Activated T-helper 1 cell treated with anti-CD3 and anti-CD28 coated beads, Interleukin-2, amount 50 U/mL, for 16 hours (primary cell): ENCODE data around the gene EYS.
"Not testable (repeated sequence)": the region's sequence is repeated elsewhere in the genome, so short reads cannot be mapped to it uniquely, and the experiment has no call there.

Experiments
- DNase-seq, 2 donors: peaks; one replicate each; pipeline ENCODE4 v3.0.0-alpha.2; 2020; ENCODE audit warnings: low read depth in 1 of 2, low spot score in 1 of 2

Gene EYS

DNA sequence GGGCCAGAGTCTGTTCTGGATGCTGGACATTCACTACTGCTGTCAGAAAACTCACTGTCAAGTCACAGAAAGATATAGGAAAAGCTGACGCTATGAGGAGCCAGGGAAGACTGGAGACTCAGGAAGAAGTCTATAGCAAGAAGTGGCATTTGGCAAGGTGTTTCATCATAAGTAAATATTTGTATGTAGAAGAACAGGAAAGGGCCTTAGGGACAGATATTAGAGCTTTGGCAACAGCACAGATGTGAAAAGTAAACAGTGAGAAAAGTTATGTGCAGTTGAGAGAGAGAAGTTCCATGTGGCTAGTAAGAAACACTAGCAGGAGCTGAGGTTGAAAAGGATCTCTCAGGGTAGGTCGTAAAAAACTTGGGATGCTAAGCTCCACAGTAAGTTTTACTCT lies 1202.5 kb downstream of the EYS start:
- no peak for DNase-seq

GRCh38 chr6:64502801-64503200 lies 1204.2 kb downstream of the EYS start:
- no peak for DNase-seq

DNA sequence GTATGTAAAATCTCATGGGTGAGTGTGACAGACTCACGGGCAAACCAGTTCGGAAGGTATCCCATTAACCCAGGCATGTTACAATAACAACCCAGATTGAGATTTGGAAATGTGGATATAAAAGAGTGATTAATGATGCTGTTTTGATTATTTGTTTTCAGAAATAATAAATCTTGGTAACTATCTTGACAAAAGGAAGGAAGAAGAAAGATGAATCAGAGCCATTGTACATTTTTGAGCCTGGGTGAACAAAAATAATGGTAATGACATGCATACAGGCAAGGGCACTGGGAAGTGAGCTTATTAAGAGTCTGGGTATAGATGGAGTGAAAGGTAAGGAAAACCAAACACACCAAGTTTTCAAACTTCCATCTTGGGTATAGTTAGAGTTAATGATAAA lies 1209.4 kb downstream of the EYS start:
- DNase-seq: no peak

DNA sequence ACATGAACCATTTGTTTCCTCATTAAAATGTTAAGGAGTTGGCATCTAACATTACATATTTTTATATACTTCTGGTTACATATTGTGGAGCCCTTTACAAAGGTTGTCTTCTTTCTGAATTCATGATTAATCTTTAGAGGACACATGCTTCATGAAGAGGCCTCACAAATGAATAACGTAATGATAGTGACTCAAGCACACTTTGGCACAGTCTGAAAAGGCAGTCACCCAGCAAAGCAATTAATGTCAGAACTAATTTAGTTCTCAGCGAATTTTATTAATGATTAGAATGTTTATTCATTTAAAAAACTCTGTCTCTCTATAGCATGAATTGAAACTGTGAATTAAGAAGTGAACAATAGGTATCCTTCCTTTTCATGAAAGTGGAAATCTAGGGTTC lies 1217.3 kb downstream of the EYS start:
- DNase-seq: no peak

GRCh38 chr6:64486578-64487351 lies 1220.3 kb downstream of the EYS start:
- no peak for DNase-seq

DNA sequence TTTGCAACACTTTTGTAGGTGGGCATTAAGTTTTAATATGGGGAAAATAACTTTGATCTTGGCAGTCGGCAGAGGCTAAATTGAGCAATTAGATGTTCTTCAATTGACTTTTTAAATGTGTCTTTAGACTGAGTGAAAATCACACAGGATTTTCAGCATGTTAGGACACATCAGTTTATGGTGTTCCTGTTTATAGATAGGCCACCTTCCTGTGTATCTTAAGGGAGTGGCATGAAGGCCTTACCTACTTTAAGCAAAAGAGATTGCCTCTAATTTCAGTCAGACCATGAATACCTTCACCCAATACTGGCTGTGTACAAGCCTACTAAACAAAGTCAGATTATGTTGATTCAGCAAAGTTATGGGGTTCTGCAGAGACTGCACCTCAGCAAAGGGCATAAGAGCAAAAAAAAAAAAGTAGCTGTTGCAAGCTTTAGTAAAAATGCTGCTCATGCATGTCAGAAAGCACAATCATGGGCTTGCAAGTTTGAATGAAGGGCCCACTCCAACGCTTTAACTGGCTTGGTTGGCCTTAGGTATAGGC lies 1223.0 kb downstream of the EYS start:
- no peak for DNase-seq

- DNase-seq: no peak
These were observed 1224.4 kb downstream of the EYS start for GRCh38 chr6:64482631-64483030.

DNA sequence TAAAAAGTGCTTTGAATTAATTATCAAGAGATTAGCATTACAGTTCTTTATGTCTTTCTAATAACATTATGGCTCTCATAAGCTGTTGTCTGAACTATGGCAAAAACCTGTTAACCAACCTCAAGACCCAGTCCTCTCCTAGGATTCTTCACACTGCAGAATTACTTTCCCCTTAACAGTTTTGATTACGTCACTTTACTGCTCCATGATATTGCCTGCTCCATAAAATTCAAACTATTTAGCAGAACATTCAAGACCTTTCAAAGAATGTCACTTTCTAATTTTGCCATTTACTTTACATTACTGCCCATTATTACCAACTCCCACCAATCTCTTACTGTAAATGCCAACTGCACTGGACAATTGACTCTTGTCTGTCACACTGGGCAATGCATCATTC lies 1227.9 kb downstream of the EYS start:
- no peak for DNase-seq

GRCh38 chr6:64477391-64477790 lies 1229.6 kb downstream of the EYS start:
- DNase-seq: no peak

DNA sequence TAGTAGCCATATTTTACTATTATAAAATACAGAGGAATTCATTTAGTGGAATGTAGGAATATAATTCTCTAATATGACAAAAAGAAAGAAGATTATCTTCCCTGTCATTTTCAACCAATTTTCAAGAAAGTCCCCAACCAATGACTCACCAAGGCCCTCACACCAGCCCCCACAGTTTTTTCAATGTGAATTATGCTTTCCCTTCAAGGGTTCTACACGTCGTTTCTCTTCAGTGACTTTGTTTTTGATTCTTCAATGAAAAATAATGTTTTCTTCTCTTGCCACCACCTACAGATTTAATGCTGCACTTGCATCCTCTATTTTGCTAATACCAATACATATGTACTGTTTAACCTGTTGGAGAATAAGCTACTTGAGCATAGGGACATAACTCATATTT lies 1230.1 kb downstream of the EYS start:
- DNase-seq: no peak

- not testable (repeated sequence) for DNase-seq
These were observed 1237.6 kb downstream of the EYS start for GRCh38 chr6:64469405-64469804.

- DNase-seq: no peak
These were observed 1239.4 kb downstream of the EYS start for GRCh38 chr6:64467656-64468055.

DNA sequence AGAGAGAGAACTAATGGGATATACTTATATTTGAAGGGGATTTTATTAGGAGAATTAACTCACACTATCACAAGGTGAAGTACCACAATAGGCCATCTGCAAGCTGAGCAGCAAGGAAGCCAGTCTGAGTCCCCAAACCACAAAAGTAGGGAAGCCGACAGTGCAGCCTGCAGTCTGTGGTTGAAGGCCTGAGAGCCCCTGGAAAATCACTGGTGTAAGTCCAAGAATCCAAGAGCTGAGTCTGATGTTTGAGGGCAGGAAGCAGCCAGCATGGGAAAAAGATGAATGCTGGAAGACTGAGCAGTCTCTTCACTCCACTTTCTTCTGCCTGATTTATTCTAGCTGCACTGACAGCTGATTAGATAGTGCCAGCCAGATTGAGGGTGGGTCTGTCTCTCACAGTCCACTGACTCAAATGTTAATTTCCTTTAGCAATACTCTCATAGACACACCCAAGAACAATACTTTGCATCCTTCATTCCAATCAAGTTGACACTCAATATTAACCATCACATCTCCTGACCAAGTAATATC lies 1247.5 kb downstream of the EYS start:
- no peak for DNase-seq

- not testable (repeated sequence) for DNase-seq
These were observed 1258.9 kb downstream of the EYS start for GRCh38 chr6:64448101-64448500.

DNA sequence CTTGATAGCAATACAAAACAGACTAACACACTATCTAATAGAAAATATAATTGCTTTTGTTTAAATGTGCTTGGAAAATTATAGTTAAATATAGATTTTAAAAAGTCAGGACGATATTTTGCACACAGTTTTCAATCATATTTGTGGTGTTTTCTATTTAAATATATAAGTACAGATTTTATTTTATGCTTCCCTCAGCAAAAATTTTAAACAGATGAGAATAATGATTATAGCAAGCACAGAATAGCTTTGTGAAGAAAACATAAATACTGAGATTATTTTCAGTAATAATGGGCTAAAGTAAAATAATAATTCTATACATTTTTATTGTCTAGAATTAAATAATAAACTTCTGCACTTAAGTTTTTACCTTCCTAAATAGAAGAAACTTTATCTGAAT lies 1262.0 kb downstream of the EYS start:
- no peak for DNase-seq

GRCh38 chr6:64439274-64439673 lies 1267.8 kb downstream of the EYS start:
- DNase-seq: no peak

DNA sequence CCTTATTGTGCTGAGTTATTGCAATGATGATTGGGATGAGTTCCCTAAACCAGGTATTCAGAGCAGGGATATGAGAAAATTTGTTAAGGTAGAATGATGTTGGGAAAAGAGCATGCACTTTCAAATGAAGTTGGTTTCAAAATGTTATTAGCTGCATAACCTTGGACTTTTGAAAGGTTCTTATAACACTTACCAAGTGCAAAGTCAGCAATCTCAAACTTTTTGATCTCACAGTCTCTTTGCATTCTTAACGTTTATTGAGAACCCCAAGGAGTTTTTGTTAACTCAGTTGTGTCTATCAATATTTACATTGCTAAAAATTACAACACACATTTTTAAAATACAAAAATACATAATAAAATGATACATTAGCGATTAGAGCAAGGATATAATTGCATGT lies 1269.0 kb downstream of the EYS start:
- DNase-seq: no peak

- DNase-seq: no peak
These were observed 1277.1 kb downstream of the EYS start for GRCh38 chr6:64429926-64430325.

DNA sequence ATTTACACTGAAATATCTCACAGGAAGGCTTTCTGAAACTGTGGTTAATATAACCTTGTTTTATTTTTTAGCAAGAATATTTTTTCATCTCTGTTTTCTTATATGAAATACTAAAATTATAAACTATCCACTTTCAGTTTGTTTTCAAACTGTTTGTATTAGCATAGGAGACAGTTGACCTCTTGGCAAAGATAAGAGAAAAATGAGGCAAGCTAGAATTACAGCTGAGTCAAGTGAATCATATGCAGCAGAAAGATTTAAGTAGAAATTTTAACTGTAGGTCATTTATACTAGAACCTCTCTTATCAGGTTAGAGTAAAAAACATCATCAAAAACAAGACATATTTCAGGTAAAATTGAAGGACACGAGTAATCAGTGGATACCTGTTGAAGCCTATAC lies 1278.8 kb downstream of the EYS start:
- no peak for DNase-seq

DNA sequence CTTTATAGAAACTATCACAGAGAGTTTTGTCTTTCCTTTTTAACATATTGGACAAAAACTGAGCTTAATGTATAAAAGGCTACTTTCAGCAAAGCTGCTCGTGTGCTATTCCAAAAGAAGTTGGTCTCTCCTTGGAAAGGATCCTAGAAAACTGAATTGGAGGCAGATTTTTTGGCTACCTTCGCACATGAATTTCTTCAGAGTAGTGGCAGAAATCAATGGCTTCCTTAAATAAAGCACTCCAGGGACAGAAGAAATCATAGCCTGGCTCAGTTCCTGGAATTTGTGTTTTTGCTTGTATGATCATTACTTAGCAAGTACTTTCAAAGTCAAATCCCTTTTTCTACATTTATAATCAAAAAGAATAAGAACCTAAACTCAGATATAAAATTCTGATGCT lies 1291.1 kb downstream of the EYS start:
- DNase-seq: no peak

GRCh38 chr6:64411226-64411625 lies 1295.8 kb downstream of the EYS start:
- DNase-seq: no peak

GRCh38 chr6:64409948-64410347 lies 1297.1 kb downstream of the EYS start:
- no peak for DNase-seq

DNA sequence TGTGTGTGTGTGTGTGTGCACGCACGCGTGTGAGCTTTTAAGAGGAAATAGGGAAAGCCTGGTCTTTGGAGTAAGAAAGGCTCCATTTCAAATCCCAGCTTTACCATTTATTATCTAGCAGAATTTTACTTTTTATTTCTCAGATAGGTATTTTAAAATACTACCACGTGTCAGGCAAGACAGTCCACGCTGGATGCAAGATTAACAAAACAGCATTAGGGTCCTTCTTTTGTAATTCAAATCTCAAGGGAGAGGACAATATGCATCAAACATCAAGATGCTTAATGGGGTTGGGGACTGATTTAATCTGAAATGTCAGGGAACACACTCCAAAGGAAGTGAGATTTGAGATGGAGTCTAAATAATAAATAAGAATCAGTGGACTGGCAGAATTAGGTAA lies 1302.6 kb downstream of the EYS start:
- DNase-seq: no peak
